Effector memory CD8-positive, alpha-beta T cell (primary cell): ENCODE results near the gene INPP5K.
"Not testable (repeated sequence)": the region's sequence is repeated elsewhere in the genome, so short reads cannot be mapped to it uniquely, and the experiment has no call there.

ENCODE experiments used
- ATAC-seq: fragments of 150-1000 bp; cut with Tn5 transposase; replicated peaks from 2 replicates; pipeline ENCODE4 v1.10.0; 2021; ENCODE audit warnings: mild to moderate bottlenecking, moderate library complexity
- DNase-seq, 3 experiments: peaks; one replicate each; pipeline ENCODE4 v3.0.0; 2021
- H3K27ac Mint-ChIP-seq, 2 donors: one replicate each; pipeline ENCODE4 v1.8.0; 2022; ENCODE audit warnings: mild to moderate bottlenecking in 2 of 2, mixed read lengths in 2 of 2, moderate library complexity in 2 of 2
- H3K27me3 Mint-ChIP-seq, 2 donors: one replicate each; pipeline ENCODE4 v1.8.0; 2022; ENCODE audit warnings: mixed read lengths in 2 of 2
- H3K36me3 Mint-ChIP-seq: one replicate; pipeline ENCODE4 v1.8.0; 2022; ENCODE audit warnings: mild to moderate bottlenecking, moderate library complexity, mixed read lengths; ENCODE audit not compliant: insufficient read depth
- H3K4me1 Mint-ChIP-seq, 2 donors: one replicate each; pipeline ENCODE4 v1.8.0; 2022; ENCODE audit warnings: low read depth in 2 of 2, mixed read lengths in 2 of 2
- H3K4me3 Mint-ChIP-seq, 2 donors: one replicate each; pipeline ENCODE4 v1.8.0; 2022; ENCODE audit warnings: mild to moderate bottlenecking in 2 of 2, mixed read lengths in 2 of 2, moderate library complexity in 2 of 2
- H3K9me3 Mint-ChIP-seq, 2 donors: one replicate each; pipeline ENCODE4 v1.8.0; 2022; ENCODE audit warnings: mixed read lengths in 2 of 2

INPP5K gene

DNA sequence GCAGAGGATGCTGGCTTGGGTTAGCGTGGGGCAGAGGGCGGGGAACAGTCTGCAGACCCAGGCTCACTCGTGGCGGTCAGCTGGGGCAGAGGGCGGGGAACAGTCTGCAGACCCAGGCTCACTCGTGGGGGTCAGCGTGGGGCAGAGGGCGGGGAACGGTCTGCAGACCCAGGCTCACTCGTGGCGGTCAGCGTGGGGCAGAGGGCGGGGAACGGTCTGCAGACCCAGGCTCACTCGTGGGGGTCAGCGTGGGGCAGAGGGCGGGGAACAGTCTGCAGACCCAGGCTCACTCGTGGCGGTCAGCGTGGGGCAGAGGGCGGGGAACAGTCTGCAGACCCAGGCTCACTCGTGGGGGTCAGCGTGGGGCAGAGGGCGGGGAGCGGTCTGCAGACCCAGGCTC, 7.7 kb downstream of the INPP5K start:
- not testable (repeated sequence) for DNase-seq, H3K27me3 Mint-ChIP-seq, H3K4me1 Mint-ChIP-seq, ATAC-seq, H3K9me3 Mint-ChIP-seq, H3K4me3 Mint-ChIP-seq, H3K27ac Mint-ChIP-seq
- peaks cover 60% of the 10 kb centered on the region for H3K36me3 Mint-ChIP-seq

DNA sequence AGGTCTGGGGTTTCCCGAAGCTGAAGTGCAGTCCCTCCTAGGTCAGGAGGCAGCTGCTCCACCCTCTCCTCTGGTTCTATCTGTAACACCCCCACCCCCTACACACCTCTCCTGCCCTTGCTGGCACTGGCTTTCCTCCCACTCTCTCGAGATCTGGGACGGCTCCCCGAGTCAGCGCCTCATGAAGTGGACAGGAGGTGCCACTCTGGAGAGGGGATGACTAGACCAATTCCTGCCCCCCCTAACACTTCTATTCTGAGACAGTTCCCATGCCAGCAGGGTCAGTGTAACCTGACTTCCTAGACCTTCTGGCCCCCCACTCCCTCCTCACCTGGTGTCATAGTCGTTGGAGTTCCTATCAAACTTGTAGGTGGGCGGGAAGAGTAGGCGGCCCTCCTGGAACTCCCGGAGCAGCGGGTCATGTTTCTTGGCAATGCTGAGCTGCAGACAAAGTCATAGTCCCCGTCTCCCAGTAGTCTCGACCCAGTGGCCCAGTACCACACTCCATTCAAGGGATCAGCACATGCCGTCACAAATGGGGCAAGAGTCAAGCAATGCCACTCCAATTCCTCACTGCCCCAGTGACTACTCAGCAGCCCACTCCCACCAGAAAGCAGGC, 9.7 kb downstream of the INPP5K start:
- Mint-ChIP-seq H3K4me1 (no peaks in the 10 kb centered on the region), H3K27ac (peak overlapping the region in 1 of 2 donors; percentile 76), H3K4me3 (no peak overlapping the region), H3K27me3 (no peaks in the 10 kb centered on the region), H3K36me3 (peaks cover 71% of the 10 kb centered on the region), H3K9me3 (no peaks in the 10 kb centered on the region)
- DNase-seq = no peak
- ATAC-seq = no peak

- H3K36me3 Mint-ChIP-seq = peaks cover 66% of the 10 kb centered on the region
- ATAC-seq = no peak
- H3K27ac Mint-ChIP-seq = no peak overlapping the region
- DNase-seq = no peak
- no peaks in the 10 kb centered on the region for H3K27me3 Mint-ChIP-seq
- peak overlapping the region in 1 of 2 donors; percentile 31 for H3K4me3 Mint-ChIP-seq
- no peaks in the 10 kb centered on the region for H3K9me3 Mint-ChIP-seq
- H3K4me1 Mint-ChIP-seq = no peaks in the 10 kb centered on the region
Measured at GRCh38 chr17:1505586-1505985, 10.8 kb downstream of the INPP5K start.

- DNase-seq (no peak), ATAC-seq (no peak)
- Mint-ChIP-seq H3K36me3 (peaks cover 62% of the 10 kb centered on the region), H3K27ac (no peak overlapping the region), H3K27me3 (no peaks in the 10 kb centered on the region), H3K9me3 (no peaks in the 10 kb centered on the region), H3K4me1 (no peaks in the 10 kb centered on the region), H3K4me3 (no peak overlapping the region)
Measured at GRCh38 chr17:1504866-1505265, 11.5 kb downstream of the INPP5K start.

DNA sequence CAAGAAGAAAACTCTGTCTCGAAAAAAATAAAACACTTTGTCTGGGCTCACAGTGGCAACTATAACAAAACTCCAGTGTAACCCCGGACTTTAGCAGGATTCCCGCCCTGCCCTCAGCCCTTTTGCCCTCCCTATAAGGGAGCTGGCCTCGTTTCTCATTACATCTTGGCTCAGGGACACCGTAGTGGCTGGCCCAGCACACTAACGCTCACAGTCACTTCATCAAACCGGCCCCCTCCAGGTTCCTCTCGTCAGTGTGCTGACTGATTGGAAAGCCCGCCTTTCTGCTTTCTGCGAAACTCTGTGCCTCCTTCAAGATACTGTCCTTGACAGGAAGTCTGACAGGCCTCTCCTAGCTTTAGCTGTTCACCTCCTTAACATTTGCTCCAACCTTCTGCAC, 12.7 kb downstream of the INPP5K start:
- ATAC-seq (no peak), DNase-seq (no peak)
- no peaks in the 10 kb centered on the region for H3K9me3 Mint-ChIP-seq
- H3K4me1 Mint-ChIP-seq = no peaks in the 10 kb centered on the region
- no peaks in the 10 kb centered on the region for H3K27me3 Mint-ChIP-seq
- H3K27ac Mint-ChIP-seq = peak overlapping the region in 1 of 2 donors; percentile 32
- H3K36me3 Mint-ChIP-seq = peaks cover 65% of the 10 kb centered on the region
- H3K4me3 Mint-ChIP-seq = no peak overlapping the region

DNA sequence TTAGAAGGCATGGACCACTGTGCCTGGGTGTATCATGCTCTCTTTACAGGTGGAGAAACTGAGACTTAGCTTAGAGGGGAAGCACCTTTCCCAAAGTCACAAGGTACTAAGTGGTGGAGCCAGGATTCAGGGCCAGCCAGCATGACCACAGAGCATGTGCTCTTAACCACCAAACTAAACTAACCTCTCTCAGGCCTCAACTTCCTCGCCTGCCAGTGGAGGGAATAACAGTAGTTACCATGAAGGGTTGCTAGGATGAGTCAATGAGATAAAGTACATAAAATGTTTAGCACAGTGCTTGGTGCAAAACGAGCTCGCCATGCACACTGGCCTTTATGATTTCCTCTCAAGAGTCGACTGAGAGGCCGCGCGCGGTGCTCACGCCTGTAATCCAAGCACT, 17.5 kb downstream of the INPP5K start:
- Mint-ChIP-seq H3K27me3 (no peaks in the 10 kb centered on the region), H3K9me3 (no peaks in the 10 kb centered on the region), H3K4me1 (no peaks in the 10 kb centered on the region), H3K4me3 (no peak overlapping the region), H3K27ac (no peak overlapping the region), H3K36me3 (peaks cover 47% of the 10 kb centered on the region)
- DNase-seq (no peak), ATAC-seq (no peak)

- H3K27me3 Mint-ChIP-seq = no peaks in the 10 kb centered on the region
- H3K36me3 Mint-ChIP-seq = peaks cover 47% of the 10 kb centered on the region
- DNase-seq = no peak
- peaks cover 3% of the 10 kb centered on the region in 2 donors for H3K4me1 Mint-ChIP-seq
- H3K27ac Mint-ChIP-seq = peak overlapping the region in 1 of 2 donors; percentile 20
- ATAC-seq = no peak
- no peaks in the 10 kb centered on the region for H3K9me3 Mint-ChIP-seq
- no peak overlapping the region for H3K4me3 Mint-ChIP-seq
Measured at GRCh38 chr17:1498233-1498632, 18.2 kb downstream of the INPP5K start.

DNA sequence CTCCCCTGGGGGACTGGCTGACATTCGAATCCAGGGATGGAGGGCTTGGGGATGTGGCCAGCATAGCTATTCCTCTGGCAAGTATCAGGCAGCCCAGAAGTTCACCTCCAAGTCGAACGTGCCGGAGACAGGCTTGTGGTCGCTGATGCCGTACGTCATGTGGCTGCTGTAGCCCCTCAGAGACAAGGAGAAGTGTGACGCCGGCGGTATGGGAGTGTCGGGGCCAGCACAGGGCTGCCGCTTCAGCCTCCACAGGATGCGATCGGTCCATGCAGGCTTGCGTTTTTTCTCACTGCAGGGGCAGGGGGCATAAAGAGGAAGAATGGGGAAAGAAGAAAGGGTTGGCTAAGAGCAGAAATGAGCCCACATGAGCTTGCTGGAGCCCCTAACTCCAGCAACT, 18.6 kb downstream of the INPP5K start:
- Mint-ChIP-seq H3K4me3 (no peak overlapping the region), H3K36me3 (peaks cover 49% of the 10 kb centered on the region), H3K9me3 (no peaks in the 10 kb centered on the region), H3K4me1 (peaks cover 3 to 4% of the 10 kb centered on the region in 2 donors), H3K27me3 (no peaks in the 10 kb centered on the region), H3K27ac (peak overlapping the region in 1 of 2 donors; percentile 20)
- ATAC-seq = no peak
- no peak for DNase-seq

DNA sequence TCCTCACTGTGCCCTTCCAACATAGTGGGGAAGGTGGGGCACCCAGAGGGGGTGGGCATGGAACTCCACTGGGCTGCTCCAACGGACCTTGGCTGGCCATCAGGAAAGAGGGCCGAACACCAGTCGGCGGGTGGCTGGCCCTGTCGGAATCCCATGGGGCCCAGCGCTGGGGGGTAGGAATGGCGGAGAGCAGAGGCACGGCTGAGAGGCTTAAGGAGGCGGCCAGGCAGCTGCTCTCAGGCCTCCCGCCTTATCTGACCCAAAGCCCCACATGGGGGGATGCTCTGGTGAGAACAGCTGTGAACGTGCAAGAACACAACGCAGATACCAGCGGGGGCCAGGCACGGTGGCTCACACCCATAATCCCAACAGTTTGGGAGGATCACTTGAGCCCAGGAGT, 19.5 kb downstream of the INPP5K start:
- ATAC-seq = no peak
- H3K27me3 Mint-ChIP-seq = no peaks in the 10 kb centered on the region
- H3K27ac Mint-ChIP-seq = peak overlapping the region in 1 of 2 donors; percentile 41
- H3K4me3 Mint-ChIP-seq = peak overlapping the region in 1 of 2 donors; percentile 19
- H3K9me3 Mint-ChIP-seq = no peaks in the 10 kb centered on the region
- DNase-seq = no peak
- peaks cover 8 to 9% of the 10 kb centered on the region in 2 donors for H3K4me1 Mint-ChIP-seq
- peaks cover 50% of the 10 kb centered on the region for H3K36me3 Mint-ChIP-seq

DNA sequence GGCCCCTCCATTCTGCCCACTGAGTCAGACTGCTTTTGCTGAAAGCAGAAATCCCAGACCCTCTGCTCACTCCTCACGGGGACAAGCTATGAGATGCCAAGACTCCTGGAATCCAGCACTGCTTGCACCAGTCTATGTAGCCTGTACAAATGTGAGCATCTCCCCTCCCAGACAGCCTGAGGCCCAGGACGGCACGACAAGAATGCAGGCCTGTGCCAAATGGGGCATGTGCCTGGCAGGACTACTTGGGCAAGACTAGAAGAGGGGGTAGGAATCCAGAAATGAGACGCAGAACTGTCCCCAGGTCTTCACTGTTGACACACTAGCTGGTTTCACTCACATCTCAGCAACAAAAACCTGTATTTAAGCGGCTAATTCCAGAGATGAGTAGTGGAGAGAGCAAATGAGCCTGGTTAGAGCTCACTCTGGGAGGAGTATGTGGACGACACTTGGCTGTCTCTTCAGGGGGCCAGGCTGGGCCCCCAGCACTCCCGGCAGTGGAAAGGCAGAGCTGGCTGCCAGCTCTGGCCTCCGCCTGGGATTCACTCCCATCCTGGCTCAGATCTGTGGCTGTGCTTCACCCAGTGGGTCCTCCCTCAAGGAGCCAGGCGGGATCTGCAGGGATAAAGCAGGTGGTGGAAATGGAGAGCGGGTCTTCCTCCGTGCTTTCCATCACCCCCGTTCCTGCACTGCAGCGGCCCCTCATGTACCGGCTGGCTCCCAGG, 21.0 kb downstream of the INPP5K start:
- H3K27ac Mint-ChIP-seq = peak overlapping the region in 1 of 2 donors; percentile 51
- H3K27me3 Mint-ChIP-seq = no peaks in the 10 kb centered on the region
- DNase-seq (no peak), ATAC-seq (no peak)
- peaks cover 14% of the 10 kb centered on the region in 2 donors for H3K4me1 Mint-ChIP-seq
- H3K9me3 Mint-ChIP-seq = no peaks in the 10 kb centered on the region
- H3K36me3 Mint-ChIP-seq = peaks cover 44% of the 10 kb centered on the region
- H3K4me3 Mint-ChIP-seq = no peak overlapping the region

- no peak for DNase-seq
- Mint-ChIP-seq H3K36me3 (peaks cover 44% of the 10 kb centered on the region), H3K27me3 (no peaks in the 10 kb centered on the region), H3K4me3 (no peak overlapping the region), H3K9me3 (no peaks in the 10 kb centered on the region), H3K27ac (no peak overlapping the region), H3K4me1 (peaks cover 15 to 16% of the 10 kb centered on the region in 2 donors)
- no peak for ATAC-seq
Measured at GRCh38 chr17:1494736-1495253, 21.6 kb downstream of the INPP5K start.

GRCh38 chr17:1494203-1494602, 22.2 kb downstream of the INPP5K start:
- H3K9me3 Mint-ChIP-seq = no peaks in the 10 kb centered on the region
- no peak for ATAC-seq
- peaks cover 39% of the 10 kb centered on the region for H3K36me3 Mint-ChIP-seq
- peaks cover 15 to 16% of the 10 kb centered on the region in 2 donors for H3K4me1 Mint-ChIP-seq
- no peaks in the 10 kb centered on the region for H3K27me3 Mint-ChIP-seq
- no peak for DNase-seq
- H3K27ac Mint-ChIP-seq = peak overlapping the region in 1 of 2 donors; percentile 82
- H3K4me3 Mint-ChIP-seq = no peak overlapping the region

DNA sequence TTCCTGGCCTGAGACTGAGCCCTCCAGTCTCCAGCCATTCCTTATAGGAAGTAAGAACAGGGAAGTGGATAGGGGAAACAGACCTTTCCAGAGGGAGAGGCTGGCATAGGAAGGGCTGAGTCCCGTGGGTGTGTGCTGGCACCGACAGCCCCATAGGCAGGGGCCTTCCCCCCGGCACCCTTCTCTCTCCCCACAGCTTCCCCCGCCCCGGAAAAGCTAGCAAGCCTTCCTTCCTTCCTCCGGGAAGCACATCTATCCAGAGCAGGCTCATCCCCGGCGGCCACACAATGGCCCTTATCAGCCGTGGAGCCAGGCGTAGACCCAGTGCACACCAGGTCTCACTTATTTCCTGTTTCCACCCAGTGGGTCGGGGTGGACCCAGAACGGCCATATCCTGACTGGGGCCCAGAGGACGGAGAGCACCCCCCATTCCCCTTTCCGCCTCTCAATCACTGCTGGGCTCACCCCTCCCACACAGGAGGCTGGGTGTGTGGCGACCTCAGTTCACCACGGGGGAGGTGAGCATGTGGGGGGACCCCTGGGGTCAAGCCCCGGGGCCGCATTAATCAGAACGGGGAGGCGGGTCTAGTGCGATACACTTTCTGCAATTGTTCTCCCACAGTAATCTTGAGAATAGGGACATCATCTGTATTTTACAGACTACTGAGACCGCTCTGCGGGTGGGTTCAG, 23.0 kb downstream of the INPP5K start:
- no peak for ATAC-seq
- H3K9me3 Mint-ChIP-seq = no peaks in the 10 kb centered on the region
- H3K36me3 Mint-ChIP-seq = peaks cover 35% of the 10 kb centered on the region
- peaks cover 15 to 16% of the 10 kb centered on the region in 2 donors for H3K4me1 Mint-ChIP-seq
- H3K27ac Mint-ChIP-seq = peak overlapping the region in 1 of 2 donors; percentile 82
- H3K27me3 Mint-ChIP-seq = no peaks in the 10 kb centered on the region
- peak overlapping the region; percentile 20 to 88 for H3K4me3 Mint-ChIP-seq
- no peak for DNase-seq
